A673 (cell line): ENCODE data around the gene RELL1. TPM values are rescaled to one million over a fixed set of nuclear protein-coding genes. Genes with fewer than 3 reads are reported as not detected.

Experiments used
- BruUV-seq: library from RNA; stranded (reverse); fragments of 400-500 nt; replicated peaks from 2 replicates; lab custom pipeline; 2021; lab: Mats Ljungman, UMichigan
- CTCF ChIA-PET: fragments of 300-600 bp; sonication (Branson Sonifier 250); formaldehyde crosslinking; loops from one replicate; lab custom pipeline; 2022; ENCODE audit warnings: antibody characterized with exemption; lab: Charles Lee
- POLR2A ChIA-PET: fragments of 300-600 bp; sonication (Branson Sonifier 250); formaldehyde crosslinking; loops from one replicate; lab custom pipeline; 2022; ENCODE audit warnings: antibody characterized with exemption; ENCODE audit not compliant: low non-redundant PET; lab: Charles Lee
- DNase-seq: peaks from one replicate; pipeline ENCODE4 v3.0.0-alpha.2; 2015; ENCODE audit warnings: low spot score
- H3K27ac ChIP-seq: fragments of 200-600 bp; sonication (generic); 2 replicates; pipeline ENCODE4 v1.5.1; 2016; ENCODE audit warnings: mixed run types, low read depth, mild to moderate bottlenecking, mixed read lengths, antibody characterized with exemption, low read length; ENCODE audit not compliant: poor library complexity, severe bottlenecking
- H3K27me3 ChIP-seq: fragments of 200-600 bp; sonication (generic); replicated peaks from 2 replicates; pipeline ENCODE4 v1.6.1; 2017; ENCODE audit warnings: mixed run types, low read depth, mild to moderate bottlenecking, mixed read lengths, antibody characterized with exemption, low read length; ENCODE audit not compliant: insufficient read depth, poor library complexity
- H3K36me3 ChIP-seq: fragments of 200-600 bp; sonication (generic); 2 replicates; pipeline ENCODE4 v1.6.1; 2016; ENCODE audit warnings: mixed run types, mild to moderate bottlenecking, mixed read lengths, antibody characterized with exemption, low read length; ENCODE audit not compliant: insufficient read depth, poor library complexity, severe bottlenecking
- H3K4me1 ChIP-seq: fragments of 200-600 bp; sonication (generic); 2 replicates; pipeline ENCODE4 v1.6.1; 2017; ENCODE audit warnings: mixed run types, mild to moderate bottlenecking, mixed read lengths, antibody characterized with exemption, low read length; ENCODE audit not compliant: insufficient read depth, poor library complexity, severe bottlenecking
- H3K4me3 ChIP-seq: fragments of 200-600 bp; sonication (generic); 2 replicates; pipeline ENCODE4 v1.5.1; 2016; ENCODE audit warnings: low read depth, mixed run types, mild to moderate bottlenecking, mixed read lengths, low read length; ENCODE audit not compliant: poor library complexity, severe bottlenecking
- H3K9me3 ChIP-seq: fragments of 200-600 bp; sonication (generic); 2 replicates; pipeline ENCODE4 v1.6.1; 2016; ENCODE audit warnings: mixed run types, low read depth, mild to moderate bottlenecking, mixed read lengths, antibody characterized with exemption, low read length; ENCODE audit not compliant: poor library complexity, severe bottlenecking
- EZH2 ChIP-seq: fragments of 200-600 bp; sonication (generic); IDR thresholded peaks from 2 replicates; pipeline ENCODE4 v1.6.1; 2017; ENCODE audit warnings: borderline replicate concordance, low read depth, mild to moderate bottlenecking, mixed read lengths, antibody characterized with exemption, low read length; ENCODE audit not compliant: poor library complexity, severe bottlenecking
- intact Hi-C: fragments of 100-400 bp; cut with micrococcal nuclease; formaldehyde crosslinking; loops from one replicate; pipeline ENCODE4 v1.10.0; 2022; ENCODE audit not compliant: unreplicated experiment
- total RNA-seq: library from RNA; stranded (reverse); gene quantifications from 2 replicates; pipeline ENCODE4 v1.2.3, GENCODE V29; 2021
- TF ChIP-seq, protein P1 (sequence below): fragments of 300-800, 200-600 bp; sonication (generic); conservative IDR thresholded peaks from 2 replicates; pipeline ENCODE4 v1.5.1; 2017; ENCODE audit warnings: low read depth, mild to moderate bottlenecking, antibody characterized with exemption, low read length, moderate library complexity, mixed read lengths

The RELL1 gene
- total RNA-seq, 1 experiment from 2014 or later, result 6.0 TPM

- Histone ChIP-seq H3K27me3 (peaks cover 23% of the 10 kb centered on the region), H3K36me3 (no peaks in the 10 kb centered on the region), H3K4me3 (no peak overlapping the region), H3K9me3 (no peaks in the 10 kb centered on the region), H3K27ac (no peak overlapping the region), H3K4me1 (no peaks in the 10 kb centered on the region)
- no peak for TF ChIP-seq EZH2
- TF ChIP-seq, protein P1, sequence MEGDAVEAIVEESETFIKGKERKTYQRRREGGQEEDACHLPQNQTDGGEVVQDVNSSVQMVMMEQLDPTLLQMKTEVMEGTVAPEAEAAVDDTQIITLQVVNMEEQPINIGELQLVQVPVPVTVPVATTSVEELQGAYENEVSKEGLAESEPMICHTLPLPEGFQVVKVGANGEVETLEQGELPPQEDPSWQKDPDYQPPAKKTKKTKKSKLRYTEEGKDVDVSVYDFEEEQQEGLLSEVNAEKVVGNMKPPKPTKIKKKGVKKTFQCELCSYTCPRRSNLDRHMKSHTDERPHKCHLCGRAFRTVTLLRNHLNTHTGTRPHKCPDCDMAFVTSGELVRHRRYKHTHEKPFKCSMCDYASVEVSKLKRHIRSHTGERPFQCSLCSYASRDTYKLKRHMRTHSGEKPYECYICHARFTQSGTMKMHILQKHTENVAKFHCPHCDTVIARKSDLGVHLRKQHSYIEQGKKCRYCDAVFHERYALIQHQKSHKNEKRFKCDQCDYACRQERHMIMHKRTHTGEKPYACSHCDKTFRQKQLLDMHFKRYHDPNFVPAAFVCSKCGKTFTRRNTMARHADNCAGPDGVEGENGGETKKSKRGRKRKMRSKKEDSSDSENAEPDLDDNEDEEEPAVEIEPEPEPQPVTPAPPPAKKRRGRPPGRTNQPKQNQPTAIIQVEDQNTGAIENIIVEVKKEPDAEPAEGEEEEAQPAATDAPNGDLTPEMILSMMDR, result no peak
- ChIA-PET POLR2A (no interaction called here), CTCF (no interaction called here)
- no peak for DNase-seq
- no TSS peak for BruUV-seq
- intact Hi-C loops, result no loop called here
Measured at GRCh38 chr4:37710491-37710890, 24.3 kb upstream of the RELL1 start.

GRCh38 chr4:37706032-37706431 is 19.9 kb upstream of the RELL1 start:
- Histone ChIP-seq H3K27ac (no peak overlapping the region), H3K4me3 (no peak overlapping the region), H3K36me3 (no peaks in the 10 kb centered on the region), H3K4me1 (no peaks in the 10 kb centered on the region), H3K27me3 (peaks cover 8% of the 10 kb centered on the region), H3K9me3 (no peaks in the 10 kb centered on the region)
- intact Hi-C loops, result no loop called here
- no TSS peak for BruUV-seq
- POLR2A ChIA-PET, result no interaction called here
- CTCF ChIA-PET, result no interaction called here
- no peak for DNase-seq
- no peak for TF ChIP-seq EZH2
- TF ChIP-seq, protein P1, result no peak

GRCh38 chr4:37705571-37705970 is 19.4 kb upstream of the RELL1 start:
- ChIA-PET CTCF (no interaction called here), POLR2A (no interaction called here)
- DNase-seq, result no peak
- Histone ChIP-seq H3K4me1 (no peaks in the 10 kb centered on the region), H3K27me3 (peaks cover 9% of the 10 kb centered on the region), H3K9me3 (no peaks in the 10 kb centered on the region), H3K27ac (no peak overlapping the region), H3K4me3 (no peak overlapping the region), H3K36me3 (no peaks in the 10 kb centered on the region)
- BruUV-seq, result no TSS peak
- intact Hi-C loops, result no loop called here
- no peak for TF ChIP-seq EZH2
- TF ChIP-seq, protein P1, result no peak
